Trophoblast cell (in vitro differentiated cells and primary cell): ENCODE data around the gene RTN4.

ENCODE experiments used
- DNase-seq, 2 donors: peaks; one replicate each; pipeline ENCODE4 v3.0.0-alpha.2; 2016
- H2AFZ ChIP-seq: 2 replicates; pipeline ENCODE4 v1.6.1; 2013; ENCODE audit warnings: low read length, moderate library complexity, mild to moderate bottlenecking; ENCODE audit not compliant: insufficient read depth, poor library complexity
- H2AK5ac ChIP-seq: 2 replicates; pipeline ENCODE4 v1.6.1; 2013; ENCODE audit warnings: mild to moderate bottlenecking, low read length
- H2BK120ac ChIP-seq: 2 replicates; pipeline ENCODE4 v1.6.1; 2013; ENCODE audit warnings: low read length, mild to moderate bottlenecking, moderate library complexity; ENCODE audit not compliant: insufficient read depth, poor library complexity
- H2BK12ac ChIP-seq: 2 replicates; pipeline ENCODE4 v1.6.1; 2013; ENCODE audit warnings: mild to moderate bottlenecking, low read length, moderate library complexity
- H2BK5ac ChIP-seq: 2 replicates; pipeline ENCODE4 v1.6.1; 2013; ENCODE audit warnings: low read length, low read depth, moderate library complexity, mild to moderate bottlenecking; ENCODE audit not compliant: poor library complexity
- H3K14ac ChIP-seq: 2 replicates; pipeline ENCODE4 v1.6.1; 2013; ENCODE audit warnings: mild to moderate bottlenecking, low read length
- H3K18ac ChIP-seq: 2 replicates; pipeline ENCODE4 v1.6.1; 2013; ENCODE audit warnings: mild to moderate bottlenecking, low read length
- H3K23ac ChIP-seq: 2 replicates; pipeline ENCODE4 v1.6.1; 2013; ENCODE audit warnings: low read length
- H3K27ac ChIP-seq: 2 replicates; pipeline ENCODE4 v1.5.1; 2013; ENCODE audit warnings: low read depth, mild to moderate bottlenecking, inconsistent platforms, low read length, moderate library complexity
- H3K27me3 ChIP-seq: 2 replicates; pipeline ENCODE4 v1.6.1; 2013; ENCODE audit warnings: inconsistent platforms, mild to moderate bottlenecking, low read length, moderate library complexity; ENCODE audit not compliant: insufficient read depth
- H3K36me3 ChIP-seq, 2 experiments: 1 replicate in 1 of 2; 2 replicates in 1 of 2; pipeline ENCODE4 v1.6.1; 2013; ENCODE audit warnings: low read length in 2 of 2, mild to moderate bottlenecking in 2 of 2, moderate library complexity in 1 of 2; ENCODE audit not compliant: insufficient read depth in 2 of 2, control insufficient read depth in 1 of 2
- H3K4ac ChIP-seq: 2 replicates; pipeline ENCODE4 v1.6.1; 2013; ENCODE audit warnings: low read depth, mild to moderate bottlenecking, low read length, moderate library complexity
- H3K4me1 ChIP-seq, 2 experiments: 1 replicate in 1 of 2; 2 replicates in 1 of 2; pipeline ENCODE4 v1.6.1; 2013; ENCODE audit warnings: low read length in 2 of 2, mild to moderate bottlenecking in 2 of 2, moderate library complexity in 1 of 2; ENCODE audit not compliant: insufficient read depth in 2 of 2, control insufficient read depth in 1 of 2
- H3K4me2 ChIP-seq: 2 replicates; pipeline ENCODE4 v1.6.1; 2013; ENCODE audit warnings: inconsistent platforms, mild to moderate bottlenecking, low read length, moderate library complexity
- H3K4me3 ChIP-seq: 2 replicates; pipeline ENCODE4 v1.5.1; 2013; ENCODE audit warnings: mild to moderate bottlenecking, low read depth, low read length, inconsistent platforms
- H3K79me1 ChIP-seq: one replicate; pipeline ENCODE4 v1.6.1; 2013; ENCODE audit warnings: low read length
- H3K79me2 ChIP-seq: 2 replicates; pipeline ENCODE4 v1.6.1; 2013; ENCODE audit warnings: low read length, mild to moderate bottlenecking; ENCODE audit not compliant: control insufficient read depth, insufficient read depth, poor library complexity
- H3K9ac ChIP-seq: 2 replicates; pipeline ENCODE4 v1.6.1; 2013; ENCODE audit warnings: mild to moderate bottlenecking, low read length
- H3K9me3 ChIP-seq: 2 replicates; pipeline ENCODE4 v1.6.1; 2013; ENCODE audit warnings: low read depth, mild to moderate bottlenecking, control low read depth, inconsistent platforms, low read length; ENCODE audit not compliant: insufficient read depth
- H4K12ac ChIP-seq: 2 replicates; pipeline ENCODE4 v1.6.1; 2013; ENCODE audit warnings: low read depth, mild to moderate bottlenecking, low read length, moderate library complexity
- H4K8ac ChIP-seq: 2 replicates; pipeline ENCODE4 v1.6.1; 2013; ENCODE audit warnings: low read depth, mild to moderate bottlenecking, low read length, moderate library complexity
- H4K91ac ChIP-seq: one replicate; pipeline ENCODE4 v1.6.1; 2013; ENCODE audit warnings: low read depth, mild to moderate bottlenecking, low read length, moderate library complexity
- WGBS: extraction: QIAGEN DNeasy Blood & Tissue Kit; methylation state at CpG from one replicate; pipeline ENCODE4 v1.1.7; 2013; ENCODE audit warnings: missing lambda C conversion rate; ENCODE audit not compliant: insufficient read length, insufficient coverage; ENCODE audit errors: extremely low coverage; 5-methylcytosine and 5-hydroxymethylcytosine counted together

RTN4 gene

DNA sequence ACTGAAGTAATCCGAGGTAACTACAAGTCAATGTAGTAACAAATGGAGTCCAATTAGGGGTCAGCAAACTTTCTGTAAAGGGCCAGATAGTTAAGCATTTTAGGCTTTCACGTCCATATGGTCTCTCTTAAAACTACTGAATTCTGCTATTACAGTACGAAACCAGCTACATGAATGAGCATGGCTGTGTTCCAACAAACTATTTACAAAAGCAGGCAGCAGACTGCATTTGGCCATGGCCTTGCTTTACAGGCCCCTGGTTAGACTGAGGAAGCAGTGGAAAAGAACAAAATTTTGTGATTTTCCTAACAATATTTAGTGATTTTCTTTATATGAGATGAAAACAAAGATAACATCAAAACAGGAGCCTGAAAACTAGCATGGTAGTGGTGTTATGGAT, 64.0 kb downstream of the RTN4 start:
- peaks cover 2% of the 10 kb centered on the region for H3K79me2 ChIP-seq
- H2AFZ ChIP-seq, result no peak overlapping the region
- no peaks in the 10 kb centered on the region for H3K79me1 ChIP-seq
- H3K4me2 ChIP-seq, result no peak overlapping the region
- H3K18ac ChIP-seq, result no peak overlapping the region
- no peak overlapping the region for H3K23ac ChIP-seq
- H2BK12ac ChIP-seq, result no peak overlapping the region
- H2AK5ac ChIP-seq, result no peak overlapping the region
- no peak overlapping the region for H4K8ac ChIP-seq
- WGBS, result no CpG with 5 or more reads among the region's 3 CpGs
- H3K4me1 ChIP-seq, result peaks cover 0 to 2% of the 10 kb centered on the region in 2 experiments
- H3K4me3 ChIP-seq, result no peak overlapping the region
- H2BK120ac ChIP-seq, result no peak overlapping the region
- H3K4ac ChIP-seq, result no peak overlapping the region
- no peak overlapping the region for H3K9ac ChIP-seq
- no peaks in the 10 kb centered on the region for H3K27me3 ChIP-seq
- H2BK5ac ChIP-seq, result no peak overlapping the region
- no peak overlapping the region for H3K14ac ChIP-seq
- no peak overlapping the region for H4K91ac ChIP-seq
- H3K36me3 ChIP-seq, result peaks cover 5 to 8% of the 10 kb centered on the region in 2 experiments
- no peak overlapping the region for H3K27ac ChIP-seq
- DNase-seq, result no peak
- H4K12ac ChIP-seq, result no peak overlapping the region
- H3K9me3 ChIP-seq, result no peaks in the 10 kb centered on the region

DNA sequence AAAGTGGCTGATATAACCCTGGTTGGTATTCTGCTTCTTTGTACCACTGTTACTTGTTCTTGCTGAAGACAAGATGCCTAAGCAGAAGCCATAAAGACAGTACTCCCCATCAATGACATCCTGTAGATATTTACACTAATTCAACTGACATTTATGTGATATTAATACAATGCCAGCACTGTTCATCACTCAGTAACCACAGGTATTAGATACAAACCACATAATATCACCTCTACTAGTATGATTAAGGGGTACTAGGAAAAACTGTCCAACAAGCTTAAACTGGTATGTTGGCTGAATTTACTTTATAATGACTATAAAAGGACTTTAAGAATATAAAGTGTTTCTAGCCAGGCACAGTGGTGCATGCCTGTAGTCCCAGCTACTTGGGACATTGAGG, 65.8 kb downstream of the RTN4 start:
- H3K4me2 ChIP-seq, result no peak overlapping the region
- no peak overlapping the region for H4K8ac ChIP-seq
- H2BK5ac ChIP-seq, result no peak overlapping the region
- no peak overlapping the region for H3K4me3 ChIP-seq
- no peaks in the 10 kb centered on the region for H3K27me3 ChIP-seq
- H2BK120ac ChIP-seq, result no peak overlapping the region
- H3K4ac ChIP-seq, result no peak overlapping the region
- H3K27ac ChIP-seq, result no peak overlapping the region
- no peak overlapping the region for H2BK12ac ChIP-seq
- no peak overlapping the region for H4K91ac ChIP-seq
- H4K12ac ChIP-seq, result no peak overlapping the region
- H3K79me1 ChIP-seq, result no peaks in the 10 kb centered on the region
- H3K14ac ChIP-seq, result no peak overlapping the region
- no peak overlapping the region for H3K18ac ChIP-seq
- no peak overlapping the region for H3K23ac ChIP-seq
- no peak for DNase-seq
- no peak overlapping the region for H3K9ac ChIP-seq
- no peak overlapping the region for H2AFZ ChIP-seq
- H2AK5ac ChIP-seq, result no peak overlapping the region
- no peaks in the 10 kb centered on the region for H3K79me2 ChIP-seq
- peaks cover 5 to 8% of the 10 kb centered on the region in 2 experiments for H3K36me3 ChIP-seq
- no peaks in the 10 kb centered on the region for H3K9me3 ChIP-seq
- H3K4me1 ChIP-seq, result peaks cover 0 to 2% of the 10 kb centered on the region in 2 experiments

DNA sequence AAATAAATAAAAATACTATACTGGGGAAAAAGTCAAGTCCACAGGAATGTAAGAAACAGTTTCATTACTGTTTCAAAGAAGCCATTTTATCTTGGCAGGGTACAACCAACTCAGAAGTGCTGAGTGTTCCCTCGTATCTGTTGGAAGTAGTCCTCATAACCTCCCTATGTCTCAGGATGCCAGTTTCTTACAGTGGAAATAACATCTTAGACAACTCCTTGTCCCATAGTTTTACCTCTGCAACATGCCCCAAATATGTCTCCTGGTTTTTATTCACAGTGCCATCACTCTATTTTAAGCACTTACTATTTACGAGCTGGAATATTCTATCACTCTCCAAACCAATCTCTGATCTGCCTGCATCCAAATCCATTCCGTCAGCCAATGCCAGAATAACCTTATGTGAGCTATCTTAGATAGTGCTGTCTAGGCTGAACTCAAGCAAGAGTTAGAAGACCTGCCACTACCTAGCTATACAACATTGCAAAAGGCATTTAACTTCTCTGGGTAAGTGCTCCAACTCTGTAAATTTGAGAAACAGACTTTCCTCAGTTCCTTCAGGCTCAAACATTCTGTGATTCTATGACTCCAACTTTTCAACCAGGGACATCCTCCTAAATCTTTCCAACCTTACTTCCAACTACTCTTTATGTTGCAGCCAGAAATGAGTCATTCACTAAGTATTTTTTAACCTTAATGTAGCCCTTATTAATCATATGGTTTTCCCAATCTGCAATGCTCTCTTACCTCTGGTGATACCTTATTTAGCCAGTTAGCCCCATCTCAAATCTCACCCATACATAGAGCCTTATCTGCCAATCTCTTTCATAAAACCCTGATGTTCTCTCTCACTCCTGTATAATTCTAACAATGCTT, 66.7 kb downstream of the RTN4 start:
- no peak overlapping the region for H4K91ac ChIP-seq
- peaks cover 5 to 8% of the 10 kb centered on the region in 2 experiments for H3K36me3 ChIP-seq
- H3K23ac ChIP-seq, result no peak overlapping the region
- no peak overlapping the region for H3K18ac ChIP-seq
- peak in 1 of 2 donors; percentile 20 for DNase-seq
- no peak overlapping the region for H2BK120ac ChIP-seq
- H3K79me2 ChIP-seq, result no peaks in the 10 kb centered on the region
- no peak overlapping the region for H4K8ac ChIP-seq
- H4K12ac ChIP-seq, result no peak overlapping the region
- H3K14ac ChIP-seq, result no peak overlapping the region
- no peak overlapping the region for H3K9ac ChIP-seq
- no peaks in the 10 kb centered on the region for H3K79me1 ChIP-seq
- H3K4ac ChIP-seq, result peak overlapping the region; percentile 69
- no peak overlapping the region for H3K4me3 ChIP-seq
- H2BK5ac ChIP-seq, result no peak overlapping the region
- H3K27me3 ChIP-seq, result no peaks in the 10 kb centered on the region
- H3K9me3 ChIP-seq, result no peaks in the 10 kb centered on the region
- H2AFZ ChIP-seq, result no peak overlapping the region
- no peak overlapping the region for H2BK12ac ChIP-seq
- H3K4me1 ChIP-seq, result peaks cover 0 to 2% of the 10 kb centered on the region in 2 experiments
- no peak overlapping the region for H3K27ac ChIP-seq
- WGBS, result no CpG with 5 or more reads among the region's 3 CpGs
- H3K4me2 ChIP-seq, result no peak overlapping the region
- H2AK5ac ChIP-seq, result no peak overlapping the region

DNA sequence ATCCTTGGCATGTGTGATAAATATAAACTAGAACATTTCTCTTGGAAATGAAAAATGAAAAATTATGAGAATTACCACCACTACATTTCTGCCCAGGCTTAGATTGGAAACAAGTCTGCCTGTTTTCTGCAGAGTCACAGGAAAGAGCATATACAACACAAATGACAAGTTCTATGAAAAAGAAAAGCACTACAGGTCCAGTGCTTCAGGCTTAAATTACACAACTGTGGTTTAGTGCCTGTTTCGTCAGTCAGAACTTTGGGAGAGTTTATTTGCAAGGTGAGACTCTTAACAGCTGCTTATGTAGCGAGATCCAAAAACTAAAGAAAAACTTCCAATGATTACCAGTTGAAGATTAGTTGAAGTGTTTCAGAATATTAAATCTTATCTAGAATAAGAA, 68.9 kb downstream of the RTN4 start:
- Histone ChIP-seq H3K23ac (no peak overlapping the region), H3K36me3 (peaks cover 3 to 8% of the 10 kb centered on the region in 2 experiments), H4K12ac (no peak overlapping the region), H4K8ac (no peak overlapping the region), H3K79me2 (no peaks in the 10 kb centered on the region), H2AK5ac (no peak overlapping the region), H4K91ac (no peak overlapping the region), H3K27ac (no peak overlapping the region), H3K79me1 (no peaks in the 10 kb centered on the region), H2BK120ac (no peak overlapping the region), H3K4me3 (no peak overlapping the region), H2BK12ac (no peak overlapping the region), H2BK5ac (no peak overlapping the region), H3K4me2 (no peak overlapping the region), H3K4me1 (peaks cover 0 to 2% of the 10 kb centered on the region in 2 experiments), H3K14ac (no peak overlapping the region), H2AFZ (no peak overlapping the region), H3K4ac (no peak overlapping the region), H3K27me3 (no peaks in the 10 kb centered on the region), H3K9ac (no peak overlapping the region), H3K18ac (no peak overlapping the region), H3K9me3 (no peaks in the 10 kb centered on the region)
- DNase-seq, result no peak
- no CpG with 5 or more reads among the region's 2 CpGs for WGBS
